B cell (primary cell): ENCODE measurements around the gene CDCA5.

ENCODE experiments used
- EZH2 ChIP-seq: IDR thresholded peaks from 2 replicates; pipeline ENCODE4 v1.6.1; 2012; ENCODE audit warnings: borderline replicate concordance, low read depth, mild to moderate bottlenecking, moderate library complexity, low read length; ENCODE audit not compliant: insufficient read depth, poor library complexity, severe bottlenecking
- TF ChIP-seq, protein P1 (sequence below): fragments of 200-600 bp; IDR thresholded peaks from one replicate; pipeline ENCODE4 v1.8.0; 2022; ENCODE audit warnings: antibody characterized with exemption, mild to moderate bottlenecking

DNA sequence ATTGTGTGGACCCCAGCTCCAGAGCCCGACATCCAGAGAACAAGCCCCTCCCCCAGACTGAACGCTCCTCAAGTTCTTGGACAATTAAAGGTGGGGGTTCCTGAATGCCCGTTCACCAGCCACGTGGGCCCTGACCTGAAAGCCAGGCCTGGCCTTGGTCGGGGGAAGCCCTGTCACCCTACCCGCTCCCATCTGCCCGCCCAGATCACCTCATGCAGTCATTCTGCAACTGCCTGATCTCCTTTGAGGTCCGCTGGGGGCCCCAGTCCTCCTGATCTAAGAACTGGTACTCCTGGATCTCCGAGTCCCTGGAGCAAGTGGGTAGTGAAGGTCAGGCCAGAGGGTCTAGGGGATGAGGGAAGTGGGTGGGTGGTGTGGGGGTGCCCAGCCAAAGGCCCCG lies 16.4 kb downstream of the CDCA5 start:
- TF ChIP-seq EZH2 = no peak
- TF ChIP-seq, protein P1, sequence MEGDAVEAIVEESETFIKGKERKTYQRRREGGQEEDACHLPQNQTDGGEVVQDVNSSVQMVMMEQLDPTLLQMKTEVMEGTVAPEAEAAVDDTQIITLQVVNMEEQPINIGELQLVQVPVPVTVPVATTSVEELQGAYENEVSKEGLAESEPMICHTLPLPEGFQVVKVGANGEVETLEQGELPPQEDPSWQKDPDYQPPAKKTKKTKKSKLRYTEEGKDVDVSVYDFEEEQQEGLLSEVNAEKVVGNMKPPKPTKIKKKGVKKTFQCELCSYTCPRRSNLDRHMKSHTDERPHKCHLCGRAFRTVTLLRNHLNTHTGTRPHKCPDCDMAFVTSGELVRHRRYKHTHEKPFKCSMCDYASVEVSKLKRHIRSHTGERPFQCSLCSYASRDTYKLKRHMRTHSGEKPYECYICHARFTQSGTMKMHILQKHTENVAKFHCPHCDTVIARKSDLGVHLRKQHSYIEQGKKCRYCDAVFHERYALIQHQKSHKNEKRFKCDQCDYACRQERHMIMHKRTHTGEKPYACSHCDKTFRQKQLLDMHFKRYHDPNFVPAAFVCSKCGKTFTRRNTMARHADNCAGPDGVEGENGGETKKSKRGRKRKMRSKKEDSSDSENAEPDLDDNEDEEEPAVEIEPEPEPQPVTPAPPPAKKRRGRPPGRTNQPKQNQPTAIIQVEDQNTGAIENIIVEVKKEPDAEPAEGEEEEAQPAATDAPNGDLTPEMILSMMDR = no peak
